GM23248 (cell line): Measurements from ENCODE around the gene RPS19BP1. TPM values are rescaled to one million over a fixed set of nuclear protein-coding genes. Genes with fewer than 3 reads are reported as not detected.

Source experiments
- DNase-seq: peaks from one replicate; pipeline ENCODE4 v3.0.0-alpha.2; 2015
- H2AFZ ChIP-seq: fragments of 200-600 bp; sonication (generic); 2 replicates; pipeline ENCODE4 v1.6.1; 2016; ENCODE audit warnings: antibody characterized with exemption
- H3F3A ChIP-seq: fragments of 200-600 bp; sonication (generic); 2 replicates; pipeline ENCODE4 v1.6.1; 2016; ENCODE audit warnings: mild to moderate bottlenecking, antibody characterized with exemption, mixed run types; ENCODE audit not compliant: insufficient read depth
- H3K27ac ChIP-seq: fragments of 200-600 bp; sonication (generic); 2 replicates; pipeline ENCODE4 v1.5.1; 2016; ENCODE audit warnings: mild to moderate bottlenecking
- H3K27me3 ChIP-seq: fragments of 200-600 bp; sonication (generic); replicated peaks from 2 replicates; pipeline ENCODE4 v1.6.1; 2016; ENCODE audit warnings: mild to moderate bottlenecking; ENCODE audit not compliant: insufficient read depth
- H3K36me3 ChIP-seq: fragments of 200-600 bp; sonication (generic); 2 replicates; pipeline ENCODE4 v1.6.1; 2016; ENCODE audit warnings: low read depth, mild to moderate bottlenecking
- H3K4me1 ChIP-seq: fragments of 200-600 bp; sonication (generic); 2 replicates; pipeline ENCODE4 v1.6.1; 2016; ENCODE audit warnings: mild to moderate bottlenecking; ENCODE audit not compliant: insufficient read depth
- H3K4me2 ChIP-seq: fragments of 200-600 bp; sonication (generic); one replicate; pipeline ENCODE4 v1.6.1; 2016; ENCODE audit warnings: mild to moderate bottlenecking; ENCODE audit not compliant: unreplicated experiment
- H3K4me3 ChIP-seq: fragments of 200-600 bp; sonication (generic); 2 replicates; pipeline ENCODE4 v1.5.1; 2016; ENCODE audit warnings: mild to moderate bottlenecking
- H3K79me2 ChIP-seq: fragments of 200-600 bp; sonication (generic); 2 replicates; pipeline ENCODE4 v1.6.1; 2016; ENCODE audit warnings: mild to moderate bottlenecking; ENCODE audit not compliant: insufficient read depth
- H3K9ac ChIP-seq: fragments of 200-600 bp; sonication (generic); 2 replicates; pipeline ENCODE4 v1.6.1; 2016; ENCODE audit warnings: mild to moderate bottlenecking
- H3K9me2 ChIP-seq: fragments of 200-600 bp; sonication (generic); 2 replicates; pipeline ENCODE4 v1.6.1; 2016; ENCODE audit warnings: mixed run types, mild to moderate bottlenecking, moderate library complexity; ENCODE audit not compliant: insufficient read depth
- H3K9me3 ChIP-seq: fragments of 200-600 bp; sonication (generic); one replicate; pipeline ENCODE4 v1.6.1; 2017; ENCODE audit warnings: low read depth
- H4K20me1 ChIP-seq: fragments of 200-600 bp; sonication (generic); 2 replicates; pipeline ENCODE4 v1.6.0; 2016; ENCODE audit not compliant: insufficient read depth
- EZH2 ChIP-seq: fragments of 200-600 bp; sonication (generic); IDR thresholded peaks from 2 replicates; pipeline ENCODE4 v1.6.1; 2018; ENCODE audit warnings: antibody characterized with exemption, mild to moderate bottlenecking; ENCODE audit not compliant: insufficient read depth, poor library complexity, severe bottlenecking
- EZH2phosphoT487 ChIP-seq: fragments of 200-600 bp; sonication (generic); IDR thresholded peaks from 2 replicates; pipeline ENCODE4 v1.6.1; 2018; ENCODE audit warnings: antibody characterized with exemption, moderate library complexity, mild to moderate bottlenecking, low read depth; ENCODE audit not compliant: insufficient read depth
- WGBS, 2 experiments: methylation state at CpG; one replicate each; pipeline ENCODE4 v1.1.6; 2015 to 2017; ENCODE audit warnings: low lambda C conversion rate in 2 of 2, low coverage in 1 of 2; ENCODE audit errors: missing lambda C conversion rate in 2 of 2; 5-methylcytosine and 5-hydroxymethylcytosine counted together
- in situ Hi-C: fragments of 300-500 bp; cut with MboI; formaldehyde crosslinking; loops from 2 replicates; pipeline ENCODE4 v1.15.0; 2020
- polyA plus RNA-seq: library from polyadenylated mRNA; unstranded; fragments of >200 nt; fragmentation: Nextera tagmentation; extraction: Ambion mirVana; gene quantifications from 2 replicates; pipeline ENCODE4 v1.2.1, GENCODE V29; 2016
- total RNA-seq: library from RNA; depleted of rRNA; stranded (reverse); fragments of >200 nt; shearing (Covaris generic); gene quantifications from 2 replicates; pipeline ENCODE4 v1.2.3, GENCODE V29; 2014

RPS19BP1 gene
- total and polyA plus RNA-seq, 2 experiments from 2014 or later: 93.9 to 114 TPM

DNA sequence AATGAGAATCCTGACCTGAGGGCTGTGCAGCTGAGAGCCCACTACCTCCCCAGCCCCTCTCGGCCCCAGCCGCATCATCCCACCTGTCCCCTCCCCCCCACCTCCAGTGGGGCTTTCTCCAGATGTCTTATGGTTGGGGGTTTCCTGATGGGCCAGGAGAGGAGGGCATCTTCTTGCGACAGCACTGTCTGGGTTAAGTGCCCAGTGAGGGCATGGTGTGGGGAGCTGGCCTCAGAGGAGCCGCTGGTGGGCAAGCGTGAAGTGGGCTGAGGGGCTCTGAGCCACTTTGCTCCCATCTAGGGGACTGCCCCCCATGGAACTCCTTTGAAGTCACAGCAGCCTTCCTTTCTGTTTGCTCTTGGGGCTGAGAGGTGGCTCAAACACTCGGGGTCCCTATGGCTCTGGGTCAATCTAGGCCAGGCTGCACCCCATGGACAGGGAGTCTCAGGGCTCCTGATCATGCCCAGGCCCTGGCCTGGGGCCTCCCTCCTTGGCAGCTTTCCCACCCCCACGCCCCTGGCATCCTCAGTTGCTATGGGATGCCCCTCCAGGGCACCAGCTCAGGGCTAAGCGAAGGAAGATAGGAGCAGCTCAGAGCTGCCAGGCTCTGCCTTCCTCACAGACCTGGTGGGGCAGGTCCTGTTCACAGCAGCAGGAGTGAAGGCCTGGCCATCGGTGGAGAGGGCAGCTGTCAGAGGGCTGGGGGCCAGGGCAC, 41.4 kb downstream of the RPS19BP1 start:
- Histone ChIP-seq H2AFZ (no peak overlapping the region), H3K79me2 (no peaks in the 10 kb centered on the region), H3F3A (peaks cover 16% of the 10 kb centered on the region), H3K4me1 (peaks cover 10% of the 10 kb centered on the region), H3K9ac (no peak overlapping the region), H3K4me3 (no peak overlapping the region), H3K27ac (no peak overlapping the region), H3K4me2 (no peak overlapping the region), H3K27me3 (no peaks in the 10 kb centered on the region), H3K9me2 (no peaks in the 10 kb centered on the region), H4K20me1 (no peaks in the 10 kb centered on the region), H3K36me3 (no peaks in the 10 kb centered on the region), H3K9me3 (no peaks in the 10 kb centered on the region)
- in situ Hi-C loops: loop anchor here (25.0 kb wide), 1 partner anchor 96 kb away; no protein-coding TSS in a partner anchor
- 69 to 71% methylated on average over 8 to 9 of the region's 9 CpGs for whole genome bisulfite sequencing, 2 experiments
- DNase-seq: no peak
- TF ChIP-seq EZH2phosphoT487 (no peak), EZH2 (no peak)

DNA sequence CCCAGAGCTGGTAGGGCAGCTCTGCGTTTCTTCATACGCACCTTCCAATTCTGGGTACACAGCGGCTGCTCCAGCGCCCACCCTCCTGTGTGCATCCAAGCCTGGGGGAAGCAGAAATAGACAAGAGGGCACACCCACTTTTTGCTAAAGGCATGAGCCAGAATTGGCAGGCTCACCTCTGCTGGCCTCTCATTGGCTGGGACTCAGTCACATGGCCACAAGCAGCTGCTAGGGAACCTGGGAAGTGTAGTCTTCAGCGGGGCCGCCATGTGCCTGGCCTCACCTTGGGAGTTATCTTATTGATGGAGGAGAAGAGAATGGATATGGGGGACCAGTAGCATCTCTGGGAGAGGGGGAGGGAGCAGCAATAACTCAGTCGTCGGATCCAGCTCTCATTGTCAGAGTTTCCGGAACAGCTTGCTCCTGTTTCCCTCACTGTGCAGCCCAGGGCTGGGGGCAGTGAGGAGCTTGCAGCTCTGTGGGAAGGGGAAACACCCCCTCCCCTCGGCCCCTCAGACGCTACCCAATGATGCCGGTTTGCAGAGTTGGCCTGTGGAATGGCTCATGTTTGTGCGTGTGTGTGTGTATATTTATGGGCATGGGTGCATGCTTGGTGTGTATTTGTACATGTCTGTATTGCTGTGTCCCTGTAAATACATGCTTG, 42.3 kb downstream of the RPS19BP1 start:
- no peaks in the 10 kb centered on the region for H3K36me3 ChIP-seq
- no peaks in the 10 kb centered on the region for H3K9me3 ChIP-seq
- H3K79me2 ChIP-seq: no peaks in the 10 kb centered on the region
- H3K9me2 ChIP-seq: no peaks in the 10 kb centered on the region
- H3K27me3 ChIP-seq: no peaks in the 10 kb centered on the region
- H4K20me1 ChIP-seq: no peaks in the 10 kb centered on the region
- DNase-seq: peak; percentile 91
- in situ Hi-C loops: loop anchor here (25.0 kb wide), 1 partner anchor 97 kb away; no protein-coding TSS in a partner anchor
- no peak overlapping the region for H3K9ac ChIP-seq
- H3K27ac ChIP-seq: no peak overlapping the region
- H3K4me1 ChIP-seq: peaks cover 10% of the 10 kb centered on the region
- H3K4me3 ChIP-seq: no peak overlapping the region
- no peak overlapping the region for H3K4me2 ChIP-seq
- TF ChIP-seq EZH2 (no peak), EZH2phosphoT487 (no peak)
- peak overlapping the region; percentile 27 for H2AFZ ChIP-seq
- peaks cover 16% of the 10 kb centered on the region for H3F3A ChIP-seq
- WGBS, 2 experiments: 12 to 16% methylated on average over 10 to 13 of the region's 13 CpGs

GRCh38 chr22:39489094-39490068, 43.2 kb downstream of the RPS19BP1 start:
- in situ Hi-C loops: loop anchor here (25.0 kb wide), 1 partner anchor 98 kb away; no protein-coding TSS in a partner anchor
- Histone ChIP-seq H3K27ac (no peak overlapping the region), H3K9me2 (no peaks in the 10 kb centered on the region), H3K4me1 (peaks cover 8% of the 10 kb centered on the region), H3K9me3 (no peaks in the 10 kb centered on the region), H3K27me3 (no peaks in the 10 kb centered on the region), H4K20me1 (no peaks in the 10 kb centered on the region), H2AFZ (peak overlapping the region; percentile 27), H3K79me2 (no peaks in the 10 kb centered on the region), H3K36me3 (no peaks in the 10 kb centered on the region), H3F3A (peaks cover 14% of the 10 kb centered on the region), H3K9ac (no peak overlapping the region), H3K4me3 (no peak overlapping the region), H3K4me2 (no peak overlapping the region)
- DNase-seq: no peak
- WGBS, 2 experiments: 79 to 82% methylated on average over 17 of the region's 17 CpGs
- TF ChIP-seq EZH2phosphoT487 (no peak), EZH2 (no peak)

- Histone ChIP-seq H3K27ac (no peak overlapping the region), H3K9me3 (no peaks in the 10 kb centered on the region), H3K27me3 (no peaks in the 10 kb centered on the region), H2AFZ (no peak overlapping the region), H3K4me2 (no peak overlapping the region), H3K9ac (no peak overlapping the region), H3K4me3 (no peak overlapping the region), H4K20me1 (no peaks in the 10 kb centered on the region), H3K79me2 (no peaks in the 10 kb centered on the region), H3K4me1 (peaks cover 3% of the 10 kb centered on the region), H3F3A (peaks cover 6% of the 10 kb centered on the region), H3K36me3 (no peaks in the 10 kb centered on the region), H3K9me2 (no peaks in the 10 kb centered on the region)
- TF ChIP-seq EZH2phosphoT487 (no peak), EZH2 (no peak)
- DNase-seq: no peak
- in situ Hi-C loops: loop anchor here (25.0 kb wide), 1 partner anchor 99 kb away; no protein-coding TSS in a partner anchor
- WGBS, 2 experiments: 89% methylated on average over 28 to 39 of the region's 39 CpGs
Measured at GRCh38 chr22:39488563-39489083, 43.9 kb downstream of the RPS19BP1 start.
